Stomach (tissue), 4 donors: Measurements from ENCODE around the gene PHF1.

ENCODE experiments used
- POLR2A ChIP-seq, 4 donors: fragments of 450-650 bp; IDR thresholded peaks; one replicate each; pipeline ENCODE4 v1.6.1; 2016; ENCODE audit warnings: antibody characterized with exemption in 4 of 4, control low read depth in 2 of 4, mild to moderate bottlenecking in 1 of 4, moderate library complexity in 1 of 4
- POLR2AphosphoS5 ChIP-seq, 3 donors: sonication (generic); formaldehyde crosslinking; IDR thresholded peaks; one replicate each; pipeline ENCODE4 v1.6.1; 2016; ENCODE audit warnings: antibody characterized with exemption in 3 of 3
- TF ChIP-seq, protein P1 (sequence below), 7 experiments: fragments of 450-650 bp in 4 of 7; fragments of 200-600 bp in 3 of 7; sonication (generic) in 3 of 7; IDR thresholded peaks; one replicate each; pipeline ENCODE4 v1.5.1; 2016 to 2019; ENCODE audit warnings: antibody characterized with exemption in 7 of 7, control low read depth in 2 of 7, mild to moderate bottlenecking in 1 of 7

- TF ChIP-seq, protein P1, sequence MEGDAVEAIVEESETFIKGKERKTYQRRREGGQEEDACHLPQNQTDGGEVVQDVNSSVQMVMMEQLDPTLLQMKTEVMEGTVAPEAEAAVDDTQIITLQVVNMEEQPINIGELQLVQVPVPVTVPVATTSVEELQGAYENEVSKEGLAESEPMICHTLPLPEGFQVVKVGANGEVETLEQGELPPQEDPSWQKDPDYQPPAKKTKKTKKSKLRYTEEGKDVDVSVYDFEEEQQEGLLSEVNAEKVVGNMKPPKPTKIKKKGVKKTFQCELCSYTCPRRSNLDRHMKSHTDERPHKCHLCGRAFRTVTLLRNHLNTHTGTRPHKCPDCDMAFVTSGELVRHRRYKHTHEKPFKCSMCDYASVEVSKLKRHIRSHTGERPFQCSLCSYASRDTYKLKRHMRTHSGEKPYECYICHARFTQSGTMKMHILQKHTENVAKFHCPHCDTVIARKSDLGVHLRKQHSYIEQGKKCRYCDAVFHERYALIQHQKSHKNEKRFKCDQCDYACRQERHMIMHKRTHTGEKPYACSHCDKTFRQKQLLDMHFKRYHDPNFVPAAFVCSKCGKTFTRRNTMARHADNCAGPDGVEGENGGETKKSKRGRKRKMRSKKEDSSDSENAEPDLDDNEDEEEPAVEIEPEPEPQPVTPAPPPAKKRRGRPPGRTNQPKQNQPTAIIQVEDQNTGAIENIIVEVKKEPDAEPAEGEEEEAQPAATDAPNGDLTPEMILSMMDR (IDR thresholded peaks at IDR 0.05), result no peak
- no peak for TF ChIP-seq POLR2A (IDR thresholded peaks at IDR 0.05)
- TF ChIP-seq POLR2AphosphoS5 (IDR thresholded peaks at IDR 0.05), result no peak
These were observed 20.4 kb downstream of the PHF1 start for GRCh38 chr6:33430991-33431879.
